CD4-positive, alpha-beta T cell (primary cell): Measurements from ENCODE around the gene RADIL. TPM values are rescaled to one million over a fixed set of nuclear protein-coding genes. Genes with fewer than 3 reads are reported as not detected.

ENCODE experiments used
- ATAC-seq: fragments of 200-7000 bp; cut with Tn5 transposase; one replicate; pipeline ENCODE4 v1.10.0; 2022; ENCODE audit warnings: mild to moderate bottlenecking; ENCODE audit not compliant: poor library complexity
- CTCF ChIA-PET: fragments of 350-600 bp; sonication (Branson Sonifier 250); formaldehyde crosslinking; loops from one replicate; lab custom pipeline; 2021; ENCODE audit warnings: antibody characterized with exemption, inconsistent platforms; lab: Charles Lee
- POLR2A ChIA-PET: fragments of 350-600 bp; sonication (Branson Sonifier 250); formaldehyde crosslinking; loops from one replicate; lab custom pipeline; 2021; ENCODE audit warnings: antibody characterized with exemption, inconsistent platforms; lab: Charles Lee
- DNase-seq, 14 experiments: peaks; one replicate each; pipeline ENCODE4 v3.0.0-alpha.2; 2013 to 2020; ENCODE audit warnings: mixed read lengths in 2 of 14
- H3K27ac ChIP-seq, 2 donors: one replicate each; pipeline versions ENCODE4 v1.5.1 to v1.7.0; 2013; ENCODE audit warnings: low read length in 2 of 2, low read depth in 1 of 2, mild to moderate bottlenecking in 1 of 2
- H3K27me3 ChIP-seq, 2 experiments: 1 replicate in 1 of 2; 2 replicates in 1 of 2; pipeline versions ENCODE4 v1.6.1 to v1.7.0; 2013; ENCODE audit warnings: low read length in 2 of 2, control low read depth in 1 of 2, mild to moderate bottlenecking in 1 of 2, moderate library complexity in 1 of 2; ENCODE audit not compliant: insufficient read depth in 2 of 2, control insufficient read depth in 1 of 2
- H3K36me3 ChIP-seq: one replicate; pipeline ENCODE4 v1.6.1; 2013; ENCODE audit warnings: low read length, control low read depth; ENCODE audit not compliant: insufficient read depth
- H3K4me1 ChIP-seq: one replicate; pipeline ENCODE4 v1.6.1; 2013; ENCODE audit warnings: low read length, control low read depth; ENCODE audit not compliant: insufficient read depth
- H3K4me3 ChIP-seq: one replicate; pipeline ENCODE4 v1.5.1; 2013; ENCODE audit warnings: mild to moderate bottlenecking, low read length, moderate library complexity
- H3K9me3 ChIP-seq, 2 experiments: 1 replicate in 1 of 2; 2 replicates in 1 of 2; pipeline versions ENCODE4 v1.6.1 to v1.7.0; 2013; ENCODE audit warnings: low read length in 2 of 2, mild to moderate bottlenecking in 2 of 2, control low read depth in 1 of 2, moderate library complexity in 1 of 2; ENCODE audit not compliant: control insufficient read depth in 1 of 2, insufficient read depth in 1 of 2
- H3K27ac Mint-ChIP-seq: one replicate; pipeline ENCODE4 v1.8.0; 2020; ENCODE audit warnings: mixed read lengths
- H3K27me3 Mint-ChIP-seq: one replicate; pipeline ENCODE4 v1.8.0; 2021; ENCODE audit warnings: mixed read lengths
- H3K36me3 Mint-ChIP-seq: one replicate; pipeline ENCODE4 v1.8.0; 2021; ENCODE audit warnings: low read depth, mixed read lengths
- H3K4me1 Mint-ChIP-seq: one replicate; pipeline ENCODE4 v1.8.0; 2021; ENCODE audit warnings: low read depth, mixed read lengths
- H3K4me3 Mint-ChIP-seq: one replicate; pipeline ENCODE4 v1.8.0; 2020; ENCODE audit warnings: mild to moderate bottlenecking, mixed read lengths
- H3K9me3 Mint-ChIP-seq: one replicate; pipeline ENCODE4 v1.8.0; 2020; ENCODE audit warnings: mixed read lengths
- CTCF ChIP-seq: fragments of 200-600 bp; IDR thresholded peaks from one replicate; pipeline ENCODE4 v1.8.0; 2022; ENCODE audit warnings: antibody characterized with exemption, mild to moderate bottlenecking
- intact Hi-C, 2 experiments: fragments of 100-400 bp; cut with DNase I in 1 of 2; cut with micrococcal nuclease in 1 of 2; formaldehyde crosslinking; loops; one replicate each; pipeline versions ENCODE4 v1.15.1 to v1.9.0; 2023 to 2025; cut with DNase I, micrococcal nuclease
- total RNA-seq, 174 experiments: library from RNA in 2 of 174; stranded (reverse) in 2 of 174; gene quantifications; one replicate each; pipeline ENCODE4 v1.2.3 and lab custom pipeline; 2021 to 2026

RADIL gene
- total RNA-seq, 2 experiments from 2014 or later: not detected

- TF ChIP-seq CTCF: no peak
- H3K27me3 Mint-ChIP-seq: no peaks in the 10 kb centered on the region
- Histone ChIP-seq H3K4me1 (no peaks in the 10 kb centered on the region), H3K27ac (no peak overlapping the region), H3K4me3 (no peak overlapping the region), H3K9me3 (no peaks in the 10 kb centered on the region), H3K27me3 (no peaks in the 10 kb centered on the region), H3K36me3 (peaks cover 35% of the 10 kb centered on the region)
- no peak overlapping the region for H3K27ac Mint-ChIP-seq
- H3K4me1 Mint-ChIP-seq: no peaks in the 10 kb centered on the region
- H3K9me3 Mint-ChIP-seq: no peaks in the 10 kb centered on the region
- intact Hi-C loops: no loop called here
- peaks cover 27% of the 10 kb centered on the region for H3K36me3 Mint-ChIP-seq
- POLR2A ChIA-PET: no interaction called here
- DNase-seq (no peak), ATAC-seq (no peak)
- H3K4me3 Mint-ChIP-seq: no peak overlapping the region
- CTCF ChIA-PET: no interaction called here
Measured at GRCh38 chr7:4766666-4767519, 116.6 kb downstream of the RADIL start.

- no peak overlapping the region for H3K27ac ChIP-seq
- Mint-ChIP-seq H3K27me3 (no peaks in the 10 kb centered on the region), H3K27ac (no peak overlapping the region), H3K36me3 (peaks cover 36% of the 10 kb centered on the region), H3K4me1 (no peaks in the 10 kb centered on the region), H3K4me3 (no peak overlapping the region), H3K9me3 (no peaks in the 10 kb centered on the region)
- DNase-seq: no peak
- H3K9me3 ChIP-seq: no peaks in the 10 kb centered on the region
- H3K4me1 ChIP-seq: no peaks in the 10 kb centered on the region
- ChIA-PET POLR2A (no interaction called here), CTCF (no interaction called here)
- TF ChIP-seq CTCF: no peak
- no peaks in the 10 kb centered on the region for H3K27me3 ChIP-seq
- intact Hi-C loops: no loop called here
- H3K4me3 ChIP-seq: no peak overlapping the region
- peaks cover 45% of the 10 kb centered on the region for H3K36me3 ChIP-seq
- no peak for ATAC-seq
Measured at GRCh38 chr7:4765776-4766490, 117.6 kb downstream of the RADIL start.

- no peak for DNase-seq
- Mint-ChIP-seq H3K4me3 (no peak overlapping the region), H3K36me3 (peaks cover 47% of the 10 kb centered on the region), H3K4me1 (no peaks in the 10 kb centered on the region), H3K27ac (no peak overlapping the region), H3K9me3 (no peaks in the 10 kb centered on the region), H3K27me3 (no peaks in the 10 kb centered on the region)
- no peaks in the 10 kb centered on the region for H3K4me1 ChIP-seq
- ChIA-PET CTCF (no interaction called here), POLR2A (interaction anchor here (1.0 kb wide), 1 partner anchor 11 kb away, joined by 3 read pairs; the partner anchor contains the start of gene AP5Z1)
- intact Hi-C loops: no loop called here
- no peak overlapping the region for H3K27ac ChIP-seq
- TF ChIP-seq CTCF: no peak
- H3K4me3 ChIP-seq: no peak overlapping the region
- H3K9me3 ChIP-seq: no peaks in the 10 kb centered on the region
- no peak for ATAC-seq
- no peaks in the 10 kb centered on the region for H3K27me3 ChIP-seq
- H3K36me3 ChIP-seq: peaks cover 56% of the 10 kb centered on the region
Measured at GRCh38 chr7:4764402-4765007, 119.0 kb downstream of the RADIL start.
